ENCODE data around the gene PDHB.

PDHB gene

DNA sequence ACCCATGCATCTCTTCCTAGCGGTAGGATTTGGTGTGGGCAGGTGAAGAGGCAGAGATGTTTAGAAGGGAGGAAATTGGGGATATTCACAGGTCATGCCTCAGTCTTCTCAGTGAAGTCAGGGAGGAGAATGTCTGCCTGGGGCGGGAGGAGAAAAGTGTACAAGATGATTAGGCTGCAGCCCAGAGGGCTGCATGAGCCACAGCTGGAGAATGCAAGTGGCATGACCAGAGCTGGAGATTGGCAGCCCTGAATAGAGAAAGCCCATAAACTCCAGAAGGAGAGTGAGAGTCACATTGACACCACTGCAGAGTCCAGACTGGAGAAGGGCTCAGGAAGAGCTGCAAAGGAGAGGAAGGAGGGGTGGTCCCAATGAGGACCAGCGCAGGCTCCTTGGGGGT lies 22.6 kb downstream of the PDHB start:
- TF ChIP-seq, protein P1, sequence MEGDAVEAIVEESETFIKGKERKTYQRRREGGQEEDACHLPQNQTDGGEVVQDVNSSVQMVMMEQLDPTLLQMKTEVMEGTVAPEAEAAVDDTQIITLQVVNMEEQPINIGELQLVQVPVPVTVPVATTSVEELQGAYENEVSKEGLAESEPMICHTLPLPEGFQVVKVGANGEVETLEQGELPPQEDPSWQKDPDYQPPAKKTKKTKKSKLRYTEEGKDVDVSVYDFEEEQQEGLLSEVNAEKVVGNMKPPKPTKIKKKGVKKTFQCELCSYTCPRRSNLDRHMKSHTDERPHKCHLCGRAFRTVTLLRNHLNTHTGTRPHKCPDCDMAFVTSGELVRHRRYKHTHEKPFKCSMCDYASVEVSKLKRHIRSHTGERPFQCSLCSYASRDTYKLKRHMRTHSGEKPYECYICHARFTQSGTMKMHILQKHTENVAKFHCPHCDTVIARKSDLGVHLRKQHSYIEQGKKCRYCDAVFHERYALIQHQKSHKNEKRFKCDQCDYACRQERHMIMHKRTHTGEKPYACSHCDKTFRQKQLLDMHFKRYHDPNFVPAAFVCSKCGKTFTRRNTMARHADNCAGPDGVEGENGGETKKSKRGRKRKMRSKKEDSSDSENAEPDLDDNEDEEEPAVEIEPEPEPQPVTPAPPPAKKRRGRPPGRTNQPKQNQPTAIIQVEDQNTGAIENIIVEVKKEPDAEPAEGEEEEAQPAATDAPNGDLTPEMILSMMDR (IDR thresholded peaks at IDR 0.05), result no peak
- H3K9me3 ChIP-seq, result no peaks in the 10 kb centered on the region
- peaks cover 98% of the 10 kb centered on the region for H3K36me3 ChIP-seq
- no peak overlapping the region for H3K27ac ChIP-seq
- no peak overlapping the region for H3K4me3 ChIP-seq (ENCODE audit: low read depth in 1 of 2, low read length in 1 of 2)
- no peaks in the 10 kb centered on the region for H3K4me1 ChIP-seq (ENCODE audit: control insufficient read depth in 1 of 2, insufficient read depth in 1 of 2, low read depth in 1 of 2, low read length in 1 of 2)
- H3K27me3 ChIP-seq, result no peaks in the 10 kb centered on the region

DNA sequence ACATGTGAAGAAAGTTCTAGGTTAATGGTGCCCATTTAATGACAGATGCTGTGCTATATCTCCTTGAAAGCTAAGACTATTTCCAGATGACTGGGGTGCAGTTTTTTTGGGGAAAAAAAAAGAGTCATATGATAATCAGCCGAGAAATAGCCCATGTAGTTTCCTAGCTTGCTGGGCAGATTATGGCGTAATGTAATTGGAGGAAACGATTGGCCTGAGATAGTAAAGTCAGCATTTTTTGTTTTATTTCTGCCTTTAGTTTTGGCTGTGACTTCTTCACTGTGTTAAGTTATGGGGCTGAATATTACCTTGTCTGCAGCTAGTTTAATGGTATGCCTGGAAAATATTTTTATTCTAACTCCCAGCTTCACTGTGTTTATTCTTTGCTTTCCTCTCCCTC lies 24.0 kb downstream of the PDHB start:
- no peaks in the 10 kb centered on the region for H3K27me3 ChIP-seq
- no peaks in the 10 kb centered on the region for H3K4me1 ChIP-seq (ENCODE audit: control insufficient read depth in 1 of 2, insufficient read depth in 1 of 2, low read depth in 1 of 2, low read length in 1 of 2)
- TF ChIP-seq, protein P1 (IDR thresholded peaks at IDR 0.05), result no peak
- no peak overlapping the region for H3K27ac ChIP-seq
- peaks cover 95% of the 10 kb centered on the region for H3K36me3 ChIP-seq
- no peaks in the 10 kb centered on the region for H3K9me3 ChIP-seq
- no peak overlapping the region for H3K4me3 ChIP-seq (ENCODE audit: low read depth in 1 of 2, low read length in 1 of 2)

DNA sequence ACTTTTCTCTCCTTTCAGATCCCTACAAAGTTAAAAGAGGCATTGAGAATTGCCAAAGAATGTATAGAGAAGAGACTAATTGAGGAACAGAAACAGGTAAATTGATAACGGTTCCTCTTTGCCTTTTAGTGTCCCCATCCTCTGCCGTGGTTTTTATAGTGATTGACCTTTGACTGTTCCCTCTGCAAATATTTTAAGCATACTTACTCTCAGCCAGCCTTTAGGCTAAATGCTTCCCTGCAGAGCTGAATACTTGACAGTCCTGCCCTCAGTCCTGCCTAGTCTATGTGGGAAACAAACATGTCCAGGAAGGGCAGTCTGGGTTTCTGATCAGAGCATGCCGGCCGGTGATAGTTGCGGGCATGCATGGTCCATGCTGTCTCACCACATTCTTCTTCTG lies 24.7 kb downstream of the PDHB start:
- TF ChIP-seq, protein P1 (IDR thresholded peaks at IDR 0.05), result no peak
- Histone ChIP-seq H3K9me3 (no peaks in the 10 kb centered on the region), H3K27ac (no peak overlapping the region), H3K4me1 (ENCODE audit: control insufficient read depth in 1 of 2, insufficient read depth in 1 of 2, low read depth in 1 of 2, low read length in 1 of 2) (no peaks in the 10 kb centered on the region), H3K4me3 (ENCODE audit: low read depth in 1 of 2, low read length in 1 of 2) (no peak overlapping the region), H3K36me3 (peaks cover 95% of the 10 kb centered on the region), H3K27me3 (no peaks in the 10 kb centered on the region)

DNA sequence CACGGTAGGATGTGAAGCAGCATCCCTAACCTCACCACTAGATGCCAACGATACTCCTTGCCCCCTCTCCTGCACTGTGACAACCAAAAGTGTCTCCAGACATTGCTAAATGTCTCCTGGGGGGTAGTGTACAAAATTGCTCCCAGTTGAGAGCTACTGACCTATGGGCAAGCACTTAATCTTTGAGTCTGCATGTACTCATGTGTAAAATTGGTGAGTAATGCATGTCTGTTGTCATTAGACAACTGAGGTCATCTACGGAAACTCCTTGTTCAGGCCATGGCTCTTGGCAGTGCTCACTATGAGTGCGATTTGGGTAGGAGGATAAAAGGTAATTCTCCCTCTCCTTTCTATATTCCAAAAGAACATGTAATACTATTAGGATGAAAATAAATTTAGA lies 29.2 kb downstream of the PDHB start:
- Histone ChIP-seq H3K27ac (no peak overlapping the region), H3K9me3 (no peaks in the 10 kb centered on the region), H3K27me3 (no peaks in the 10 kb centered on the region), H3K4me1 (ENCODE audit: control insufficient read depth in 1 of 2, insufficient read depth in 1 of 2, low read depth in 1 of 2, low read length in 1 of 2) (no peaks in the 10 kb centered on the region), H3K36me3 (peaks cover 93% of the 10 kb centered on the region), H3K4me3 (ENCODE audit: low read depth in 1 of 2, low read length in 1 of 2) (no peak overlapping the region)
- TF ChIP-seq, protein P1 (IDR thresholded peaks at IDR 0.05), result no peak

DNA sequence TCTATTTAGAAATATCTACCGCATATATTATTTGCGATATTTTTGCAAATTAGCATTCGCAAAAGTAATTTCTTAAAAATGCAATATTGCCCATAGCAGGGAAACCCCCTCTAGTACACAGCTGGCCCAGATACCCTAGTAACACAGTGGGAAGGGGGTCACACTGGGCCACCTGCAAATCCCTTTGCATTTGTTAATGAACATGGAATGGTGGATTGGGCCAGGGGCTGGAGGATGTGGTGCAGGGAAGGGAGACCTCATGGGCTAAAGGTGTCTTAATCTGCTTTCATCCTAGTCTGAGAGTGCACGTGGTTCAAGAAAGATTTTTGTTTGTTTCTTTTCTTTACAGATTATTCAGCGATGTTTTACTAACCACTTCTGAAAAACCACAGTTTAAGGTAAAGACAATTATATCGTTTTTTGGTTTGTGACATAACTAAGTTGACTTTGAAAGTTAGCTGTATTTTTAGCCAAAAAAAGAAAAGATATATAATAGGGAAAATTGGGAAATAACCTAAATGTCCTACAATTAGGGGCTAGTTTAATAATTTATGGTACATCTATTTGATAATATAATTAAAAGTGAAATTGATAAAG lies 30.0 kb downstream of the PDHB start:
- TF ChIP-seq, protein P1 (IDR thresholded peaks at IDR 0.05), result no peak

More for the DNA sequence above, 30.0 kb downstream of the PDHB start:
- Histone ChIP-seq H3K36me3 (peaks cover 93% of the 10 kb centered on the region), H3K27me3 (no peaks in the 10 kb centered on the region), H3K4me3 (ENCODE audit: low read depth in 1 of 2, low read length in 1 of 2) (no peak overlapping the region), H3K4me1 (ENCODE audit: control insufficient read depth in 1 of 2, insufficient read depth in 1 of 2, low read depth in 1 of 2, low read length in 1 of 2) (no peaks in the 10 kb centered on the region), H3K27ac (no peak overlapping the region), H3K9me3 (peaks cover 3% of the 10 kb centered on the region)

Data from neutrophil (primary cell).